HUES48 (cell line): ENCODE results near the gene RNF115.
"Not testable (repeated sequence)": the region's sequence is repeated elsewhere in the genome, so short reads cannot be mapped to it uniquely, and the experiment has no call there.

Experiments
- H3K27ac ChIP-seq: one replicate; pipeline ENCODE4 v1.7.0; 2013; ENCODE audit warnings: low read depth, low read length, inconsistent platforms
- H3K27me3 ChIP-seq: 2 replicates; pipeline ENCODE4 v1.6.1; 2013; ENCODE audit warnings: mild to moderate bottlenecking, low read length; ENCODE audit not compliant: control insufficient read depth, insufficient read depth
- H3K36me3 ChIP-seq: 2 replicates; pipeline ENCODE4 v1.6.1; 2013; ENCODE audit warnings: low read length; ENCODE audit not compliant: control insufficient read depth, insufficient read depth
- H3K4me1 ChIP-seq: 2 replicates; pipeline ENCODE4 v1.6.1; 2013; ENCODE audit warnings: mild to moderate bottlenecking, low read length; ENCODE audit not compliant: control insufficient read depth, insufficient read depth
- H3K4me3 ChIP-seq: 2 replicates; pipeline ENCODE4 v1.5.1; 2013; ENCODE audit warnings: mild to moderate bottlenecking, low read depth, low read length
- H3K9ac ChIP-seq: 2 replicates; pipeline ENCODE4 v1.6.1; 2013; ENCODE audit warnings: mild to moderate bottlenecking, low read depth, low read length, moderate library complexity
- H3K9me3 ChIP-seq: 2 replicates; pipeline ENCODE4 v1.6.1; 2013; ENCODE audit warnings: low read length; ENCODE audit not compliant: control insufficient read depth, insufficient read depth

The RNF115 gene

GRCh38 chr1:145773423-145773822 lies 50.5 kb downstream of the RNF115 start:
- Histone ChIP-seq H3K9me3 (no peaks in the 10 kb centered on the region), H3K4me1 (no peaks in the 10 kb centered on the region), H3K36me3 (peaks cover 21% of the 10 kb centered on the region), H3K9ac (no peak overlapping the region), H3K27ac (no peak overlapping the region), H3K4me3 (no peak overlapping the region), H3K27me3 (no peaks in the 10 kb centered on the region)

GRCh38 chr1:145771056-145771455 lies 52.8 kb downstream of the RNF115 start:
- H3K27me3 ChIP-seq = no peaks in the 10 kb centered on the region
- H3K4me3 ChIP-seq = no peak overlapping the region
- no peak overlapping the region for H3K9ac ChIP-seq
- H3K9me3 ChIP-seq = no peaks in the 10 kb centered on the region
- H3K4me1 ChIP-seq = no peaks in the 10 kb centered on the region
- peaks cover 21% of the 10 kb centered on the region for H3K36me3 ChIP-seq
- H3K27ac ChIP-seq = no peak overlapping the region

GRCh38 chr1:145768004-145768403 lies 55.9 kb downstream of the RNF115 start:
- H3K4me3 ChIP-seq, H3K4me1 ChIP-seq, H3K27me3 ChIP-seq, H3K9ac ChIP-seq, H3K27ac ChIP-seq, H3K9me3 ChIP-seq: not testable (repeated sequence)
- H3K36me3 ChIP-seq = peaks cover 21% of the 10 kb centered on the region

- H3K9me3 ChIP-seq, H3K4me1 ChIP-seq, H3K27ac ChIP-seq, H3K4me3 ChIP-seq, H3K27me3 ChIP-seq, H3K9ac ChIP-seq: not testable (repeated sequence)
- peaks cover 25% of the 10 kb centered on the region for H3K36me3 ChIP-seq
These were observed 57.0 kb downstream of the RNF115 start for GRCh38 chr1:145766926-145767325.

- not testable (repeated sequence) for H3K4me1 ChIP-seq, H3K4me3 ChIP-seq, H3K9ac ChIP-seq, H3K27me3 ChIP-seq
- Histone ChIP-seq H3K36me3 (peaks cover 18% of the 10 kb centered on the region), H3K9me3 (peaks cover 15% of the 10 kb centered on the region; the same call in 1 of the 2 replicates), H3K27ac (peak overlapping the region; percentile 71)
These were observed 58.1 kb downstream of the RNF115 start for GRCh38 chr1:145765585-145766360.

GRCh38 chr1:145765127-145765526 lies 58.8 kb downstream of the RNF115 start:
- Histone ChIP-seq H3K36me3 (peaks cover 12% of the 10 kb centered on the region), H3K9me3 (peaks cover 17% of the 10 kb centered on the region; the same call in 1 of the 2 replicates), H3K27ac (peak overlapping the region; percentile 71)
- not testable (repeated sequence) for H3K27me3 ChIP-seq, H3K4me1 ChIP-seq, H3K9ac ChIP-seq, H3K4me3 ChIP-seq

- not testable (repeated sequence) for H3K4me3 ChIP-seq, H3K9ac ChIP-seq, H3K27ac ChIP-seq, H3K27me3 ChIP-seq, H3K4me1 ChIP-seq
- peaks cover 17% of the 10 kb centered on the region; the same call in 1 of the 2 replicates for H3K9me3 ChIP-seq
- H3K36me3 ChIP-seq = peaks cover 11% of the 10 kb centered on the region
These were observed 59.5 kb downstream of the RNF115 start for GRCh38 chr1:145764231-145764940.

GRCh38 chr1:145762001-145762400 lies 61.9 kb downstream of the RNF115 start:
- H3K36me3 ChIP-seq = peaks cover 15% of the 10 kb centered on the region
- H3K9me3 ChIP-seq = peaks cover 17% of the 10 kb centered on the region; the same call in 1 of the 2 replicates
- H3K9ac ChIP-seq, H3K4me3 ChIP-seq, H3K4me1 ChIP-seq, H3K27ac ChIP-seq, H3K27me3 ChIP-seq: not testable (repeated sequence)

GRCh38 chr1:145761498-145761897 lies 62.4 kb downstream of the RNF115 start:
- H3K4me1 ChIP-seq, H3K27me3 ChIP-seq, H3K27ac ChIP-seq, H3K9ac ChIP-seq, H3K4me3 ChIP-seq: not testable (repeated sequence)
- H3K9me3 ChIP-seq = peaks cover 17% of the 10 kb centered on the region; the same call in 1 of the 2 replicates
- peaks cover 15% of the 10 kb centered on the region for H3K36me3 ChIP-seq

GRCh38 chr1:145760395-145760949 lies 63.4 kb downstream of the RNF115 start:
- not testable (repeated sequence) for H3K27me3 ChIP-seq, H3K9ac ChIP-seq, H3K4me3 ChIP-seq, H3K27ac ChIP-seq, H3K4me1 ChIP-seq
- peaks cover 15% of the 10 kb centered on the region; the same call in 1 of the 2 replicates for H3K9me3 ChIP-seq
- H3K36me3 ChIP-seq = peaks cover 15% of the 10 kb centered on the region

- peaks cover 15% of the 10 kb centered on the region; the same call in 1 of the 2 replicates for H3K9me3 ChIP-seq
- H3K4me1 ChIP-seq = no peaks in the 10 kb centered on the region
- no peak overlapping the region for H3K4me3 ChIP-seq
- H3K9ac ChIP-seq = no peak overlapping the region
- peaks cover 15% of the 10 kb centered on the region for H3K36me3 ChIP-seq
- H3K27me3 ChIP-seq = no peaks in the 10 kb centered on the region
- H3K27ac ChIP-seq = no peak overlapping the region
These were observed 64.2 kb downstream of the RNF115 start for GRCh38 chr1:145759721-145760120.
